Effector memory CD8-positive, alpha-beta T cell (primary cell): Measurements from ENCODE around the gene SUN2.

Experiments used
- ATAC-seq: fragments of 150-1000 bp; cut with Tn5 transposase; replicated peaks from 2 replicates; pipeline ENCODE4 v1.10.0; 2021; ENCODE audit warnings: mild to moderate bottlenecking, moderate library complexity
- DNase-seq, 3 experiments: peaks; one replicate each; pipeline ENCODE4 v3.0.0; 2021
- H3K27ac Mint-ChIP-seq, 2 donors: one replicate each; pipeline ENCODE4 v1.8.0; 2022; ENCODE audit warnings: mild to moderate bottlenecking in 2 of 2, mixed read lengths in 2 of 2, moderate library complexity in 2 of 2
- H3K27me3 Mint-ChIP-seq, 2 donors: one replicate each; pipeline ENCODE4 v1.8.0; 2022; ENCODE audit warnings: mixed read lengths in 2 of 2
- H3K36me3 Mint-ChIP-seq: one replicate; pipeline ENCODE4 v1.8.0; 2022; ENCODE audit warnings: mild to moderate bottlenecking, moderate library complexity, mixed read lengths; ENCODE audit not compliant: insufficient read depth
- H3K4me1 Mint-ChIP-seq, 2 donors: one replicate each; pipeline ENCODE4 v1.8.0; 2022; ENCODE audit warnings: low read depth in 2 of 2, mixed read lengths in 2 of 2
- H3K4me3 Mint-ChIP-seq, 2 donors: one replicate each; pipeline ENCODE4 v1.8.0; 2022; ENCODE audit warnings: mild to moderate bottlenecking in 2 of 2, mixed read lengths in 2 of 2, moderate library complexity in 2 of 2
- H3K9me3 Mint-ChIP-seq, 2 donors: one replicate each; pipeline ENCODE4 v1.8.0; 2022; ENCODE audit warnings: mixed read lengths in 2 of 2

The SUN2 gene

GRCh38 chr22:38707346-38707745 is 48.5 kb downstream of the SUN2 start:
- no peaks in the 10 kb centered on the region for H3K27me3 Mint-ChIP-seq
- peak overlapping the region; percentile 87 to 91 for H3K27ac Mint-ChIP-seq
- ATAC-seq (no peak), DNase-seq (no peak)
- peaks cover 43 to 52% of the 10 kb centered on the region in 2 donors for H3K4me1 Mint-ChIP-seq
- H3K9me3 Mint-ChIP-seq = no peaks in the 10 kb centered on the region
- H3K4me3 Mint-ChIP-seq = peak overlapping the region; percentile 87 to 93
- H3K36me3 Mint-ChIP-seq = peaks cover 31% of the 10 kb centered on the region

- Mint-ChIP-seq H3K27me3 (no peaks in the 10 kb centered on the region), H3K36me3 (peaks cover 33% of the 10 kb centered on the region), H3K4me1 (peaks cover 38 to 47% of the 10 kb centered on the region in 2 donors), H3K4me3 (peak overlapping the region; percentile 87 to 93), H3K9me3 (no peaks in the 10 kb centered on the region), H3K27ac (peak overlapping the region; percentile 87 to 91)
- ATAC-seq = no peak
- no peak for DNase-seq
Measured at GRCh38 chr22:38706901-38707195, 49.0 kb downstream of the SUN2 start.

- Mint-ChIP-seq H3K4me3 (peak overlapping the region; percentile 87 to 93), H3K27ac (peak overlapping the region; percentile 87 to 91), H3K9me3 (no peaks in the 10 kb centered on the region), H3K27me3 (no peaks in the 10 kb centered on the region), H3K4me1 (peaks cover 41 to 44% of the 10 kb centered on the region in 2 donors), H3K36me3 (peaks cover 39% of the 10 kb centered on the region)
- ATAC-seq (no peak), DNase-seq (peak in 1 of 3 experiments; percentile 30)
Measured at GRCh38 chr22:38706101-38706900, 49.5 kb downstream of the SUN2 start.

GRCh38 chr22:38705235-38706100 is 50.3 kb downstream of the SUN2 start, which contains the start of gene GTPBP1:
Gene GTPBP1 (plus strand): TSS chr22:38705944. CDS start chr22:38705956, 12 bp downstream.
- peak; percentile 95 to 98 (median 96) for DNase-seq
- Mint-ChIP-seq H3K4me1 (peaks cover 36 to 39% of the 10 kb centered on the region in 2 donors), H3K27me3 (no peaks in the 10 kb centered on the region)

DNA sequence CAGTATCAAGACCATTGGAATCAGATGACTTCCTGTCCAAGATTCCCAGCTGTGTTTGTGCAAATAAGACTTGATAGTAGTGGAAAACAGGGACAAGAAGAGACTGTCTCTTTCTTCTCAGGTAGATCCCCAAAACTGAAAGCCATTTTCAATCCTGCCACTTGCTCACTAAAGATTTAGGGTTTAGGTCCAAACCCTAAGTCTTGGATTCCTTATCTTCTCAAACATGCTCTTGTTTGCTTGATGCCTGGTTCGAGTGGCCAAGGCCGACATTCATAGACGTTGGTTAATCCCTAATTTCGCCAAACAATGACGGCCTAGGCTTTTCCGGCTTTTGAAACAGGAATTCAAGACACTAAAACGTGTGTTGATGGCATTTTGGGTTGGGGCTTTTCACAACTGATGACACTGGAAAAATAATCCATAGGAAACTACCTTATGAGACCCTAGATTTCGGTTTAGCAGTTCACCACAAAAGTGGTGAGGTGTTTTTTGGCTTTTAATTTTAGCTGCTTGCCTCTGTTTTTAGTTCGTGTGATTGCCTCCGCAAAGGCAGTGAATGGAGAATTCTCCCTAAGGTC is 51.1 kb downstream of the SUN2 start:
- H3K27ac Mint-ChIP-seq = peak overlapping the region; percentile 87 to 91
- H3K36me3 Mint-ChIP-seq = peaks cover 45% of the 10 kb centered on the region
- ATAC-seq (no peak), DNase-seq (no peak)
- H3K4me1 Mint-ChIP-seq = peaks cover 40 to 41% of the 10 kb centered on the region in 2 donors
- no peaks in the 10 kb centered on the region for H3K9me3 Mint-ChIP-seq
- H3K4me3 Mint-ChIP-seq = peak overlapping the region; percentile 87 to 93
- no peaks in the 10 kb centered on the region for H3K27me3 Mint-ChIP-seq

More at GRCh38 chr22:38705235-38706100, 50.3 kb downstream of the SUN2 start, which contains the start of gene GTPBP1:
- Mint-ChIP-seq H3K27ac (peak within 1 kb of the TSS; percentile 87 to 91), H3K9me3 (no peaks in the 10 kb centered on the region), H3K36me3 (peaks cover 39% of the 10 kb centered on the region), H3K4me3 (peak within 1 kb of the TSS; percentile 87 to 93)
- ATAC-seq = peak; percentile 71

DNA sequence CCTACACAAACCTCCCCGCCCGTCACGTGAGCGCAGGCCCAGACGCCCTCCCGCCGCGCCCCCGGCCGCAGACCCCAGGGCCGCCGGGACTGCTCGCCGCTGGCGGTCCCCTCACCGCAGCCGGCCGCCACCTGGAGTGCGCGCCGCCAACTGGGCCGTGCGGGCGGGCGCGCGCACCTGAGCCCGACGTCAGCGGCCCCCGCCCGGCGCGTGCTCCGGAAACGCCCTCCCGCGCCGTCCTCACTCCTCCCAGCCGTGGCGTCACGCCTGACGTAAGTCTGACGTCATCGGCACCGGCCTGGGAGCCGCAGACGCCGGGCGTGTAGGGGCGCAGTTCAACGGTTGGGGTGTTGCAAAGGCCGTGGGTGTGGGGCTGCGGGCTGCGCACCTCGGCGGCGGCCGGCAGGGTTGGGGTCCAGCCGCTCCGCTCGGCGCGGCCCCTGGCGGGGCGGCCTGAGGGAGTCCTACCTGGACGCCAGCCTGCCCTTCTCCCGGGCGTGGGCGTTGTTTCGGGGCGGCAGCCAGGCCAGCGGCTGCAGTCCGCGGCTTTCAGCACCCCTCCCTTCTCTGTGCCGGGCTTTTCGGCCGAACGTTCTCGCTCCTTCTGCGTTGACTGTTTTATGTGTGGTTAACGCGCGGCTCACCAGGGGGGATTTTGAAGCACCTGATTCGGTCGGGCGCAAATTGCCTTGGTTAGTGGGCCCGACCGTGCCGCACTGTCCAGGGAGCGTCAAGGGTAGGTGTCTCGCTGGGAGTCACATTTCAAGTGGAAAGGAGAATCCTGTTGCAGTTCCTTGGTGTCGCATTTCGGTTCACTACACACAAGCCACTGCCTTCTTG is 54.8 kb downstream of the SUN2 start, which contains the start of gene JOSD1:
Gene JOSD1 (minus strand): TSS at position 155 of the 840 bp plus-strand sequence. CDS start 956 bp downstream, outside the sequence.
- Mint-ChIP-seq H3K36me3 (peaks cover 48% of the 10 kb centered on the region), H3K27ac (peak within 1 kb of the TSS; percentile 95 to 98), H3K4me3 (peak within 1 kb of the TSS; percentile 79 to 90), H3K9me3 (no peaks in the 10 kb centered on the region), H3K27me3 (no peaks in the 10 kb centered on the region), H3K4me1 (peaks cover 41 to 47% of the 10 kb centered on the region in 2 donors)
- DNase-seq = peak; percentile 99 to 100 (median 99)
- peak; percentile 54 for ATAC-seq

DNA sequence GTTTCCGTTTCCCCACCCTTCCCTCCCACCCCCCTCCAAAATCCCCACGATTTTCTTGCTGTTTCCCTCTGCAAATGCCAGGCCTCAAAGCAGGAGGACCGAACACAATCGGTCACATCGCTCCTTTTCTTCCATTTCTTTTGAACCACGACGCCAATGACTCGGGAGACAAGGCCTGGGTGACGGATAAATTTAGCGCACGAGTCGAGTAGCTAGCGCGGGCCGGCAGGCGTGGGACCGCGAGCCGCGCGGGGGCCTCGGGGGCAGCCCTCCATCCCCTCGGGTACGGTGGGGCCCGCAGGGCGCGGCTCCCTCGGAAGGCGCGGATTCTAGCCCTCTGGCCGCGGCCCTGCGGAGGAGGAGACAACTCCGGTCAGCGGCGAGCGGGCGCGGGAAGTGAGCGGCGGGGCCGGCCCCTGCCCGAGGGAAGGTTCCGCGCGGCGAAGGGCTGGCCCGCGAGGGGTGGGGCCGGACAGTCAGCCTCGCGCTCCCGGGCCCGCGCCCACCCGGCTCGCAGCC is 55.5 kb downstream of the SUN2 start:
- Mint-ChIP-seq H3K9me3 (no peaks in the 10 kb centered on the region), H3K27me3 (no peaks in the 10 kb centered on the region), H3K27ac (peak overlapping the region; percentile 95 to 98), H3K4me1 (peaks cover 41 to 48% of the 10 kb centered on the region in 2 donors), H3K36me3 (peaks cover 43% of the 10 kb centered on the region), H3K4me3 (peak overlapping the region; percentile 79 to 90)
- DNase-seq (no peak), ATAC-seq (no peak)

GRCh38 chr22:38699784-38700183 is 56.0 kb downstream of the SUN2 start:
- H3K27ac Mint-ChIP-seq = peak overlapping the region; percentile 95 to 98
- H3K27me3 Mint-ChIP-seq = no peaks in the 10 kb centered on the region
- peaks cover 38 to 50% of the 10 kb centered on the region in 2 donors for H3K4me1 Mint-ChIP-seq
- peak overlapping the region; percentile 79 to 90 for H3K4me3 Mint-ChIP-seq
- no peak for ATAC-seq
- H3K36me3 Mint-ChIP-seq = peaks cover 40% of the 10 kb centered on the region
- DNase-seq = no peak
- H3K9me3 Mint-ChIP-seq = no peaks in the 10 kb centered on the region

DNA sequence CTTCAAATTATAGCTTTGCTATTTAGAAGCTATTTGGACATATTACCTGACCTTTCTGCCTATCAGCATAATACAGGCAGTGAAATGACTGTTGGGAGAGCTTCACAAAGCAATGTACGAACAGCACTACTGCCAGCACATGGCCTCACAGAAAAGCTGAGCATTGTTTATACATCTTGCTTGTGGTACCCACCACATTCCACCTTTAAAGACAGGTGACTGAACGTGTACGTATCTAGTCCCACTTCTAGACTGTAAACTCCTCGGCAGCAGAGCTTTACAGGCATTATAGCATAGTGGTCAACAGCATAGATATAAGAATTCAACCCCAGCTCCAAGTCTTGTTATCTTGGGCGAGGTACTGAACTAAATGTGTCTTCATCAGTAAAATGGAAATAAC is 56.7 kb downstream of the SUN2 start:
- Mint-ChIP-seq H3K27me3 (no peaks in the 10 kb centered on the region), H3K4me3 (peak overlapping the region; percentile 79 to 90), H3K36me3 (peaks cover 46% of the 10 kb centered on the region), H3K9me3 (no peaks in the 10 kb centered on the region), H3K27ac (peak overlapping the region; percentile 95 to 98), H3K4me1 (peaks cover 40 to 53% of the 10 kb centered on the region in 2 donors)
- ATAC-seq = no peak
- DNase-seq = no peak

GRCh38 chr22:38698407-38699094 is 57.2 kb downstream of the SUN2 start:
- peak overlapping the region; percentile 79 to 90 for H3K4me3 Mint-ChIP-seq
- DNase-seq = no peak
- no peaks in the 10 kb centered on the region for H3K27me3 Mint-ChIP-seq
- no peaks in the 10 kb centered on the region for H3K9me3 Mint-ChIP-seq
- peaks cover 48% of the 10 kb centered on the region for H3K36me3 Mint-ChIP-seq
- H3K4me1 Mint-ChIP-seq = peaks cover 42 to 59% of the 10 kb centered on the region in 2 donors
- no peak for ATAC-seq
- peak overlapping the region; percentile 95 to 98 for H3K27ac Mint-ChIP-seq

- Mint-ChIP-seq H3K4me3 (peak overlapping the region in 1 of 2 donors; percentile 79), H3K27me3 (no peaks in the 10 kb centered on the region), H3K4me1 (peaks cover 46 to 67% of the 10 kb centered on the region in 2 donors), H3K9me3 (no peaks in the 10 kb centered on the region), H3K27ac (peak overlapping the region in 1 of 2 donors; percentile 68), H3K36me3 (peaks cover 52% of the 10 kb centered on the region)
- DNase-seq (no peak), ATAC-seq (no peak)
Measured at GRCh38 chr22:38697425-38698089, 58.2 kb downstream of the SUN2 start.
